Progenitor cell of endocrine pancreas (in vitro differentiated cells): ENCODE data around the gene SPRR5. TPM values are rescaled to one million over a fixed set of nuclear protein-coding genes. Genes with fewer than 3 reads are reported as not detected.

Experiments used
- DNase-seq: peaks from one replicate; pipeline ENCODE4 v3.0.0; 2021; ENCODE audit warnings: low spot score; ENCODE audit not compliant: unreplicated experiment
- H3K27ac Mint-ChIP-seq: 2 replicates; pipeline ENCODE4 v1.8.0; 2021; ENCODE audit warnings: mild to moderate bottlenecking, moderate library complexity, mixed read lengths
- H3K27me3 Mint-ChIP-seq: 2 replicates; pipeline ENCODE4 v1.8.0; 2021; ENCODE audit warnings: mixed read lengths
- H3K36me3 Mint-ChIP-seq: 2 replicates; pipeline ENCODE4 v1.8.0; 2022; ENCODE audit warnings: mixed read lengths; ENCODE audit not compliant: insufficient read depth
- H3K4me1 Mint-ChIP-seq: 2 replicates; pipeline ENCODE4 v1.8.0; 2021; ENCODE audit warnings: low read depth, mixed read lengths
- H3K4me3 Mint-ChIP-seq: 2 replicates; pipeline ENCODE4 v1.8.0; 2021; ENCODE audit warnings: low read depth, mild to moderate bottlenecking, moderate library complexity, mixed read lengths
- H3K9me3 Mint-ChIP-seq: 2 replicates; pipeline ENCODE4 v1.8.0; 2021; ENCODE audit warnings: low read depth, mixed read lengths
- total RNA-seq: library from RNA; stranded (reverse); gene quantifications from 2 replicates; pipeline ENCODE4 v1.2.1, GENCODE V29; 2021
- TF ChIP-seq, protein P1 (sequence below): fragments of 200-600 bp; sonication (generic); IDR thresholded peaks from one replicate; pipeline ENCODE4 v1.5.0; 2021; ENCODE audit warnings: antibody characterized with exemption, mild to moderate bottlenecking; ENCODE audit not compliant: unreplicated experiment

SPRR5 gene
- total RNA-seq, 1 donor from 2014 or later = not detected

DNA sequence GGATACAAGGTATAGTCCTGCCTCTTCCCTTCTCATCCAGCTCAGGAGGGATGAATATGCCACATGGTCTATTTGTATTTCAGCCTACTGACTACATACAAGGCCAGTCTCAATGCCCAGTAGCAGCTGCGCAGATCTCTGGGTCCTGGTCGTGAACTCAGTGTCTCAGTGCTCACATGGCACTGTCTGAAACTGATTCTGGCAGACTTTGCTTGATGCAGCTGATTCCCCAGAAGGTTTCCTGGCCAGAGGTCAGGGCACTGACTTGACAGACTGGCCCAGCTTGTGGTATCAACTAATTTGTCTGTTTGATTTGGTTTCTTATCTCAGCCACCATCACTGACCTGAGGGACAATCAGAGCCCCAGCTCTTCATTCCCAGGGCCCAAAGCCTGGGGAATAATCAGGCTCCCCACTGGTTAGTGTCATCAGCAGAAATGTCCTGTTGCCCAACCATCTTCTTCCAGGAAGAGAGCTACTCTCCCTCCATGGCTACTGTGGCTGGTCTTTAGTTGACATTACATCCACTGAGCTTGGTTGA is 15.9 kb downstream of the SPRR5 start:
- H3K9me3 Mint-ChIP-seq = peaks cover 3% of the 10 kb centered on the region
- no peaks in the 10 kb centered on the region for H3K36me3 Mint-ChIP-seq
- no peak overlapping the region for H3K4me3 Mint-ChIP-seq
- no peaks in the 10 kb centered on the region for H3K4me1 Mint-ChIP-seq
- no peak for DNase-seq
- no peaks in the 10 kb centered on the region for H3K27me3 Mint-ChIP-seq
- TF ChIP-seq, protein P1, sequence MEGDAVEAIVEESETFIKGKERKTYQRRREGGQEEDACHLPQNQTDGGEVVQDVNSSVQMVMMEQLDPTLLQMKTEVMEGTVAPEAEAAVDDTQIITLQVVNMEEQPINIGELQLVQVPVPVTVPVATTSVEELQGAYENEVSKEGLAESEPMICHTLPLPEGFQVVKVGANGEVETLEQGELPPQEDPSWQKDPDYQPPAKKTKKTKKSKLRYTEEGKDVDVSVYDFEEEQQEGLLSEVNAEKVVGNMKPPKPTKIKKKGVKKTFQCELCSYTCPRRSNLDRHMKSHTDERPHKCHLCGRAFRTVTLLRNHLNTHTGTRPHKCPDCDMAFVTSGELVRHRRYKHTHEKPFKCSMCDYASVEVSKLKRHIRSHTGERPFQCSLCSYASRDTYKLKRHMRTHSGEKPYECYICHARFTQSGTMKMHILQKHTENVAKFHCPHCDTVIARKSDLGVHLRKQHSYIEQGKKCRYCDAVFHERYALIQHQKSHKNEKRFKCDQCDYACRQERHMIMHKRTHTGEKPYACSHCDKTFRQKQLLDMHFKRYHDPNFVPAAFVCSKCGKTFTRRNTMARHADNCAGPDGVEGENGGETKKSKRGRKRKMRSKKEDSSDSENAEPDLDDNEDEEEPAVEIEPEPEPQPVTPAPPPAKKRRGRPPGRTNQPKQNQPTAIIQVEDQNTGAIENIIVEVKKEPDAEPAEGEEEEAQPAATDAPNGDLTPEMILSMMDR = no peak
- no peak overlapping the region for H3K27ac Mint-ChIP-seq

DNA sequence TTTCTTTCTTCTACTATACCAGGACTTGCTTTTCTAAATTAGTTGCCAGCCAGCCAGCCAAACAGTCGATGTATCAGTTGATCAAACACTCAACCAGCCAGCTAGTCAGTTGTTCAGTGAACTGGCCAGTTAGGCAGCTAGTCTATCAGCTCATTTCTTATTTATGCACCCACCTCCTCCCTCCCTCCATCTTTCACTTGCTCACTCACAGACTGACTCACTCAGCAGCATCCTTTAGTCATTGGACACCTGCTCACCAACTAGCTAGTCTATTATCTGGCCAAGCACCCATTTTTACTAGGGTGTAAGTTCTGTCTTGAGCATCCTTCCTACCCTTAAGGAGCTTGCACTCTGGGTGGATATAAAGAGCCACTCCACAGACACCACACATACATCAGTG is 17.5 kb downstream of the SPRR5 start:
- Mint-ChIP-seq H3K36me3 (no peaks in the 10 kb centered on the region), H3K4me1 (no peaks in the 10 kb centered on the region), H3K4me3 (no peak overlapping the region), H3K27ac (no peak overlapping the region), H3K9me3 (peaks cover 3% of the 10 kb centered on the region), H3K27me3 (no peaks in the 10 kb centered on the region)
- DNase-seq = no peak
- TF ChIP-seq, protein P1 = no peak

DNA sequence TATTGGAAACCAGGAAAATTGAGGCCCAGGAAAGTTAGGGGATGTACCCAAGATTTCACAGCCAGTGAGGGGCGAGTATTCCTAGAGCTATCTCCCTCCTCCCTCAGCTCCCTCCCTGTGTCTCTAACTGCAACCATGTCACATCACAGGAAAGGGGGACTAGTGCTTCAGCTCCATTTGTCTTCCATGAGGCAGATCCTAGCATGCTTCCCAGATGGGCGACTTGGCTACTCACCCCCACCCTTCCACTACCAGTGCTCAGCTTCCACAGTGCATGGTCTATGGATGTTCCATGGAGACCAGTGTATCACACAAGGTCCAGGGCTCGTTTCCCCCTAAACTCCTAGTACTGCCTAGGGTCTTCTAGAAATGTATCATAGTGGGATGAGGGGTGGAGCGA is 18.8 kb downstream of the SPRR5 start:
- H3K27ac Mint-ChIP-seq = no peak overlapping the region
- H3K27me3 Mint-ChIP-seq = no peaks in the 10 kb centered on the region
- H3K9me3 Mint-ChIP-seq = peaks cover 3% of the 10 kb centered on the region
- no peak for DNase-seq
- no peak overlapping the region for H3K4me3 Mint-ChIP-seq
- H3K36me3 Mint-ChIP-seq = no peaks in the 10 kb centered on the region
- TF ChIP-seq, protein P1 = no peak
- no peaks in the 10 kb centered on the region for H3K4me1 Mint-ChIP-seq

DNA sequence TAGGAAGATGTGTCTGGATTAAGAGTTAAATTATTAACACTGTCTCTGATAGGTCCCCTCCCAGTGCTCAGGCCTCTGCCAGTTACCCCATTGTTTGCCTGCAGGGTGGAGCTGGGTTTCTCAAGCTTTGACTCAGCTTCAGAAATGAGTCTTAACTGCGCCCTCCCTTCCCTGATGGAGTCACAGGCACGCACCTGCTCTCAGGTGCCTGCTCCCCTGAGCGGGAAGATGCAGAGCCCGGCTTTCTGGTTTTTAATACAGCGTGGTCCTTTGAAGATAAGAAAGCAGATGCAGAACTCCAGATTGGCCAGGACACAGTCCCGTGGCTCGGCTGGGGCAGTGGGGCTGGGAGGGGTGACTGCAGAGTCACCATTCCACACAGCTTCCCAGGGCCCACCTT is 20.2 kb downstream of the SPRR5 start:
- no peak overlapping the region for H3K4me3 Mint-ChIP-seq
- H3K9me3 Mint-ChIP-seq = peaks cover 3% of the 10 kb centered on the region
- H3K27ac Mint-ChIP-seq = no peak overlapping the region
- no peaks in the 10 kb centered on the region for H3K36me3 Mint-ChIP-seq
- no peak for DNase-seq
- H3K27me3 Mint-ChIP-seq = no peaks in the 10 kb centered on the region
- TF ChIP-seq, protein P1 = no peak
- H3K4me1 Mint-ChIP-seq = no peaks in the 10 kb centered on the region

DNA sequence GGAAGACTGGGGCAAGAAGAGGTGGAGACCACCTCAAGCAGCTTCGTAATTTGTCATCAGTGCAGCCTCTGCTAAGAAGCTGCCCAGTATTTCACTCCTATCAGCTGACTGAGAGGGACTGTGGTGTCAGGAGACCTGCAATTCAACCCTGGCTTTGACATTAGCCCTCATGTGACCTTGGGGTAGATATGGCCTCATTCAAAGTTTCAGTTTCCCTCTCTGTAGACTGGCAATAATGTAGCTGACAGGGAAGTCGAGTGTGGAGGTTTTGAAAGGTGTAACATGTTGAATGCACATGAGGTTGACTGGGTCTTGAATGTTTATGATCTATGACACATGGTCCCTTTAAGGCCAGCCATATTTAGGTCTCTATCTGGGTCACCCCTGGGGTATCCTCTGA is 21.2 kb downstream of the SPRR5 start:
- Mint-ChIP-seq H3K27ac (no peak overlapping the region), H3K4me1 (no peaks in the 10 kb centered on the region), H3K9me3 (peaks cover 3% of the 10 kb centered on the region), H3K27me3 (no peaks in the 10 kb centered on the region), H3K36me3 (no peaks in the 10 kb centered on the region), H3K4me3 (no peak overlapping the region)
- TF ChIP-seq, protein P1 = no peak
- DNase-seq = no peak
